CD4-positive, alpha-beta T cell treated with Interleukin-1 beta for 1 hour (primary cell): ENCODE data around the gene ATP1B4.
A peak's percentile ranks its signal among the peaks of the same experiment; 100 is the strongest.

ENCODE experiments used
- DNase-seq, 2 donors: peaks; one replicate each; pipeline ENCODE4 v3.0.0-alpha.2; 2020 to 2022

Gene ATP1B4

GRCh38 chrX:120361764-120362305 lies at the start of gene ATP1B4:
ATP1B4 (plus strand) TSS chrX:120362089; CDS start chrX:120362169, 80 bp downstream.
- no peak for DNase-seq

- no peak for DNase-seq
These were observed 46.1 kb upstream of the ATP1B4 start for GRCh38 chrX:120315776-120316175.

- DNase-seq: no peak
These were observed 45.2 kb upstream of the ATP1B4 start for GRCh38 chrX:120316587-120317283.

GRCh38 chrX:120318411-120318810 lies 43.5 kb upstream of the ATP1B4 start:
- no peak for DNase-seq

GRCh38 chrX:120321520-120322281 lies 40.2 kb upstream of the ATP1B4 start:
- no peak for DNase-seq

GRCh38 chrX:120331116-120331515 lies 30.8 kb upstream of the ATP1B4 start:
- no peak for DNase-seq

- DNase-seq: no peak
These were observed 29.5 kb upstream of the ATP1B4 start for GRCh38 chrX:120332394-120332793.

GRCh38 chrX:120334151-120334550 lies 27.7 kb upstream of the ATP1B4 start:
- DNase-seq: peak in 1 of 2 donors; percentile 18

- DNase-seq: no peak
These were observed 27.3 kb upstream of the ATP1B4 start for GRCh38 chrX:120334603-120335002.

GRCh38 chrX:120335289-120335688 lies 26.6 kb upstream of the ATP1B4 start:
- no peak for DNase-seq

- DNase-seq: no peak
These were observed 25.0 kb upstream of the ATP1B4 start for GRCh38 chrX:120336899-120337298.

- peak in 1 of 2 donors; percentile 24 for DNase-seq
These were observed 17.3 kb upstream of the ATP1B4 start for GRCh38 chrX:120344566-120344965.

- no peak for DNase-seq
These were observed 11.3 kb upstream of the ATP1B4 start for GRCh38 chrX:120350450-120351138.

- no peak for DNase-seq
These were observed 5.8 kb upstream of the ATP1B4 start for GRCh38 chrX:120356084-120356483.

- no peak for DNase-seq
These were observed 4.7 kb upstream of the ATP1B4 start for GRCh38 chrX:120357186-120357585.

GRCh38 chrX:120358737-120359456 lies 3.0 kb upstream of the ATP1B4 start:
- no peak for DNase-seq

- DNase-seq: peak; percentile 16 to 42
These were observed 3.4 kb downstream of the ATP1B4 start for GRCh38 chrX:120365320-120365719.

GRCh38 chrX:120365968-120366367 lies 4.1 kb downstream of the ATP1B4 start:
- no peak for DNase-seq

GRCh38 chrX:120366794-120367193 lies 4.9 kb downstream of the ATP1B4 start:
- DNase-seq: no peak

- DNase-seq: no peak
These were observed 5.7 kb downstream of the ATP1B4 start for GRCh38 chrX:120367402-120368109.

- no peak for DNase-seq
These were observed 10.9 kb downstream of the ATP1B4 start for GRCh38 chrX:120372667-120373370.
